Ishikawa (cell line): ENCODE measurements around the gene MLLT3.

Experiments
- EGR1 ChIP-seq: IDR thresholded peaks from 2 replicates; pipeline ENCODE4 v1.6.1; 2012
- FOXM1 ChIP-seq: IDR thresholded peaks from 2 replicates; pipeline ENCODE4 v1.6.1; 2012; ENCODE audit warnings: low read depth, borderline replicate concordance
- MAX ChIP-seq: IDR thresholded peaks from 2 replicates; pipeline ENCODE4 v1.6.1; 2012
- RAD21 ChIP-seq: IDR thresholded peaks from 2 replicates; pipeline ENCODE4 v1.6.1; 2012; ENCODE audit warnings: low read depth
- REST ChIP-seq: IDR thresholded peaks from 2 replicates; pipeline ENCODE4 v1.6.1; 2012; ENCODE audit warnings: low read depth, mild to moderate bottlenecking
- TAF1 ChIP-seq: IDR thresholded peaks from 2 replicates; pipeline ENCODE4 v1.6.1; 2012; ENCODE audit warnings: low read depth, mild to moderate bottlenecking
- TCF12 ChIP-seq: IDR thresholded peaks from 2 replicates; pipeline ENCODE4 v1.6.1; 2012; ENCODE audit warnings: low read depth
- YY1 ChIP-seq: IDR thresholded peaks from 2 replicates; pipeline ENCODE4 v1.6.1; 2012; ENCODE audit warnings: low read depth

GRCh38 chr9:20579524-20580314, 42.6 kb downstream of the MLLT3 start:
- TF ChIP-seq MAX (no peak), FOXM1 (no peak), YY1 (no peak), REST (no peak), TAF1 (no peak), TCF12 (no peak), EGR1 (no peak), RAD21 (no peak)
